ENCODE results near the gene LEFTY1. TPM values are rescaled to one million over a fixed set of nuclear protein-coding genes. Genes with fewer than 3 reads are reported as not detected.

Gene LEFTY1
- total and polyA plus RNA-seq, 4 donors, result 0.42 to 1.4 (median 0.87) TPM

DNA sequence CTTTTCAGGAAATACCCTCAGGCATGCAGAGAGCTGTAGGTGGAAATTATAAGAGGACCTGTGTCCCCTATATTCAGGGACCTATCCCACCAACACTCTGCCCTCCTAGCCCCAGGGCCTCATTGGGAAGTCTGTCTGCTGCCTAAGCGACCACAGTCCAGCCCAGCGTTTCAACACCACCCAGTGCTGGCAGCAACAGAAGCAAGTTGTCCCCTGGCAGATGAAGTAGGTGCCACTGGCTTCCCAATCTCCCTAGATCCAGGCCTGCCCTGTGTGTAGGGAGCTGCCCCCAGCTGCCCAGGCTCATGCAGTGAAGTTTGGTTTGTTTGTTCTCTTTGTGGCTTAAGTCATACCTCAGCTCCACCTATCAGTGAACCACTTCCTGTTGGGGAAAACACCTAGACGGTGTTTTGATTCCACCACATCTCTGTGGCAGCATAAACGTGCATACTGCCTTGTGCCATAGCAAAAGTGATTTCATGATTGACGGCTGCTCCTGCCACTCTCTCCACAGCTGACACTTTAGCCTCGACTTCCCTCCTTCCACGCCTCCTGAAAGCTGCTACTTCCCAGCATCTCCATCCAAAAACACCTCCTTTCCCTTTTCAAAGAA, 8.1 kb upstream of the LEFTY1 start:
- DNase-seq (ENCODE audit: low spot score), result no peak
- TF ChIP-seq YY1 (IDR thresholded peaks at IDR 0.05), result peak; percentile 41
- TF ChIP-seq, protein P1, sequence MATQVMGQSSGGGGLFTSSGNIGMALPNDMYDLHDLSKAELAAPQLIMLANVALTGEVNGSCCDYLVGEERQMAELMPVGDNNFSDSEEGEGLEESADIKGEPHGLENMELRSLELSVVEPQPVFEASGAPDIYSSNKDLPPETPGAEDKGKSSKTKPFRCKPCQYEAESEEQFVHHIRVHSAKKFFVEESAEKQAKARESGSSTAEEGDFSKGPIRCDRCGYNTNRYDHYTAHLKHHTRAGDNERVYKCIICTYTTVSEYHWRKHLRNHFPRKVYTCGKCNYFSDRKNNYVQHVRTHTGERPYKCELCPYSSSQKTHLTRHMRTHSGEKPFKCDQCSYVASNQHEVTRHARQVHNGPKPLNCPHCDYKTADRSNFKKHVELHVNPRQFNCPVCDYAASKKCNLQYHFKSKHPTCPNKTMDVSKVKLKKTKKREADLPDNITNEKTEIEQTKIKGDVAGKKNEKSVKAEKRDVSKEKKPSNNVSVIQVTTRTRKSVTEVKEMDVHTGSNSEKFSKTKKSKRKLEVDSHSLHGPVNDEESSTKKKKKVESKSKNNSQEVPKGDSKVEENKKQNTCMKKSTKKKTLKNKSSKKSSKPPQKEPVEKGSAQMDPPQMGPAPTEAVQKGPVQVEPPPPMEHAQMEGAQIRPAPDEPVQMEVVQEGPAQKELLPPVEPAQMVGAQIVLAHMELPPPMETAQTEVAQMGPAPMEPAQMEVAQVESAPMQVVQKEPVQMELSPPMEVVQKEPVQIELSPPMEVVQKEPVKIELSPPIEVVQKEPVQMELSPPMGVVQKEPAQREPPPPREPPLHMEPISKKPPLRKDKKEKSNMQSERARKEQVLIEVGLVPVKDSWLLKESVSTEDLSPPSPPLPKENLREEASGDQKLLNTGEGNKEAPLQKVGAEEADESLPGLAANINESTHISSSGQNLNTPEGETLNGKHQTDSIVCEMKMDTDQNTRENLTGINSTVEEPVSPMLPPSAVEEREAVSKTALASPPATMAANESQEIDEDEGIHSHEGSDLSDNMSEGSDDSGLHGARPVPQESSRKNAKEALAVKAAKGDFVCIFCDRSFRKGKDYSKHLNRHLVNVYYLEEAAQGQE (IDR thresholded peaks at IDR 0.05), result peak; percentile 73
- no peak for TF ChIP-seq TAF1 (conservative IDR thresholded peaks at IDR 0.05)
- TF ChIP-seq RXRA (IDR thresholded peaks at IDR 0.05), result peak; percentile 47 to 81
- TF ChIP-seq, protein P2, sequence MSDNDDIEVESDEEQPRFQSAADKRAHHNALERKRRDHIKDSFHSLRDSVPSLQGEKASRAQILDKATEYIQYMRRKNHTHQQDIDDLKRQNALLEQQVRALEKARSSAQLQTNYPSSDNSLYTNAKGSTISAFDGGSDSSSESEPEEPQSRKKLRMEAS (IDR thresholded peaks at IDR 0.05), result no peak
- TF ChIP-seq FOXA2 (IDR thresholded peaks at IDR 0.05), result peak; percentile 60
- TF ChIP-seq SP1 (IDR thresholded peaks at IDR 0.05), result peak; percentile 84
- peak in 1 of 2 donors; percentile 35 for TF ChIP-seq JUND (IDR thresholded peaks at IDR 0.05)
- no peak for TF ChIP-seq EGR1 (IDR thresholded peaks at IDR 0.05; ENCODE audit: low read depth in 2 of 2)
- TF ChIP-seq HNF4A (conservative IDR thresholded peaks at IDR 0.05), result peak; percentile 68 to 77
- peak in 1 of 2 donors; percentile 47 for TF ChIP-seq GABPA (IDR thresholded peaks at IDR 0.05 in 1 of 2, conservative IDR thresholded peaks at IDR 0.05 in 1 of 2)
- TF ChIP-seq RAD21 (IDR thresholded peaks at IDR 0.05), result peak; percentile 60
- TF ChIP-seq, protein P3, sequence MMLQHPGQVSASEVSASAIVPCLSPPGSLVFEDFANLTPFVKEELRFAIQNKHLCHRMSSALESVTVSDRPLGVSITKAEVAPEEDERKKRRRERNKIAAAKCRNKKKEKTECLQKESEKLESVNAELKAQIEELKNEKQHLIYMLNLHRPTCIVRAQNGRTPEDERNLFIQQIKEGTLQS (IDR thresholded peaks at IDR 0.05), result no peak
- 29% methylated on average over 7 of the region's 7 CpGs for WGBS
- Histone ChIP-seq H3K36me3 (ENCODE audit: control insufficient read depth in 4 of 4, insufficient read depth in 3 of 4, low read depth in 1 of 4, low read length in 3 of 4) (no peaks in the 10 kb centered on the region), H3K9me3 (ENCODE audit: control insufficient read depth in 4 of 4, low read length in 3 of 4) (no peaks in the 10 kb centered on the region), H3K4me3 (ENCODE audit: low read depth in 1 of 3, low read length in 3 of 3) (no peak overlapping the region), H3K27ac (ENCODE audit: low read depth in 1 of 2, low read length in 2 of 2) (peak overlapping the region; percentile 19 to 72), H3K27me3 (ENCODE audit: control insufficient read depth in 4 of 4, insufficient read depth in 4 of 4, low read length in 3 of 4) (no peaks in the 10 kb centered on the region), H3K4me1 (ENCODE audit: control insufficient read depth in 4 of 4, insufficient read depth in 4 of 4, low read length in 3 of 4) (peaks cover 2 to 10% (median 6%) of the 10 kb centered on the region in 4 donors), H3K9ac (ENCODE audit: low read depth in 1 of 2, low read length in 2 of 2) (peak overlapping the region in 1 of 2 donors; percentile 2)

DNA sequence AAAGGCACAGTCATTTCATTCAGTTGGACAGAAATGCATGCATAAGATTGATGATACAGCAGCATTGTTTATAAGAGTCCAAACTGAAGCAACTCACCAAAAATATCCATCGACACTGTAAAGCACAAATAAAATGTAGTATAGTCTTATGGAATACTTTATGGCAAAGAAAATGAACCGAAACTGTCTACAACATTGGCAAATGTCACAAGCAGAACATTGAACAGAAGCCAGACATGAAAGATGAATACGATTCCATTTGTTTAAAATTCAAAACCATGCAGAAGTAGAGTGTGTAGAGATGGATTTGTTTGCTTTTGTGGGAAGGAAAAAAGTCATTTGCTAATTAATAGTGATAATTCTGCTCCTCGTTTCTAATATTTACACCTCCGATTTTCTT, 7.5 kb upstream of the LEFTY1 start:
- no peak for TF ChIP-seq RXRA (IDR thresholded peaks at IDR 0.05)
- TF ChIP-seq, protein P4, sequence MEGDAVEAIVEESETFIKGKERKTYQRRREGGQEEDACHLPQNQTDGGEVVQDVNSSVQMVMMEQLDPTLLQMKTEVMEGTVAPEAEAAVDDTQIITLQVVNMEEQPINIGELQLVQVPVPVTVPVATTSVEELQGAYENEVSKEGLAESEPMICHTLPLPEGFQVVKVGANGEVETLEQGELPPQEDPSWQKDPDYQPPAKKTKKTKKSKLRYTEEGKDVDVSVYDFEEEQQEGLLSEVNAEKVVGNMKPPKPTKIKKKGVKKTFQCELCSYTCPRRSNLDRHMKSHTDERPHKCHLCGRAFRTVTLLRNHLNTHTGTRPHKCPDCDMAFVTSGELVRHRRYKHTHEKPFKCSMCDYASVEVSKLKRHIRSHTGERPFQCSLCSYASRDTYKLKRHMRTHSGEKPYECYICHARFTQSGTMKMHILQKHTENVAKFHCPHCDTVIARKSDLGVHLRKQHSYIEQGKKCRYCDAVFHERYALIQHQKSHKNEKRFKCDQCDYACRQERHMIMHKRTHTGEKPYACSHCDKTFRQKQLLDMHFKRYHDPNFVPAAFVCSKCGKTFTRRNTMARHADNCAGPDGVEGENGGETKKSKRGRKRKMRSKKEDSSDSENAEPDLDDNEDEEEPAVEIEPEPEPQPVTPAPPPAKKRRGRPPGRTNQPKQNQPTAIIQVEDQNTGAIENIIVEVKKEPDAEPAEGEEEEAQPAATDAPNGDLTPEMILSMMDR (IDR thresholded peaks at IDR 0.05; ENCODE audit: low read depth, low read length, missing input control), result no peak
- TF ChIP-seq, protein P2 (IDR thresholded peaks at IDR 0.05), result no peak
- TF ChIP-seq GABPA (IDR thresholded peaks at IDR 0.05 in 1 of 2, conservative IDR thresholded peaks at IDR 0.05 in 1 of 2), result no peak
- TF ChIP-seq TAF1 (conservative IDR thresholded peaks at IDR 0.05), result no peak
- TF ChIP-seq, protein P1 (IDR thresholded peaks at IDR 0.05), result no peak
- TF ChIP-seq, protein P5, sequence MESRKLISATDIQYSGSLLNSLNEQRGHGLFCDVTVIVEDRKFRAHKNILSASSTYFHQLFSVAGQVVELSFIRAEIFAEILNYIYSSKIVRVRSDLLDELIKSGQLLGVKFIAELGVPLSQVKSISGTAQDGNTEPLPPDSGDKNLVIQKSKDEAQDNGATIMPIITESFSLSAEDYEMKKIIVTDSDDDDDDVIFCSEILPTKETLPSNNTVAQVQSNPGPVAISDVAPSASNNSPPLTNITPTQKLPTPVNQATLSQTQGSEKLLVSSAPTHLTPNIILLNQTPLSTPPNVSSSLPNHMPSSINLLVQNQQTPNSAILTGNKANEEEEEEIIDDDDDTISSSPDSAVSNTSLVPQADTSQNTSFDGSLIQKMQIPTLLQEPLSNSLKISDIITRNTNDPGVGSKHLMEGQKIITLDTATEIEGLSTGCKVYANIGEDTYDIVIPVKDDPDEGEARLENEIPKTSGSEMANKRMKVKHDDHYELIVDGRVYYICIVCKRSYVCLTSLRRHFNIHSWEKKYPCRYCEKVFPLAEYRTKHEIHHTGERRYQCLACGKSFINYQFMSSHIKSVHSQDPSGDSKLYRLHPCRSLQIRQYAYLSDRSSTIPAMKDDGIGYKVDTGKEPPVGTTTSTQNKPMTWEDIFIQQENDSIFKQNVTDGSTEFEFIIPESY (IDR thresholded peaks at IDR 0.05), result no peak
- TF ChIP-seq SP1 (IDR thresholded peaks at IDR 0.05), result no peak
- no peak for TF ChIP-seq FOXA1 (IDR thresholded peaks at IDR 0.05)
- TF ChIP-seq FOXA2 (IDR thresholded peaks at IDR 0.05), result no peak
- TF ChIP-seq JUND (IDR thresholded peaks at IDR 0.05), result no peak
- TF ChIP-seq HNF4G (IDR thresholded peaks at IDR 0.05), result no peak
- H3K9ac ChIP-seq (ENCODE audit: low read depth in 1 of 2, low read length in 2 of 2), result peak overlapping the region in 1 of 2 donors; percentile 2
- H3K27me3 ChIP-seq (ENCODE audit: control insufficient read depth in 4 of 4, insufficient read depth in 4 of 4, low read length in 3 of 4), result no peaks in the 10 kb centered on the region
- no peaks in the 10 kb centered on the region for H3K36me3 ChIP-seq (ENCODE audit: control insufficient read depth in 4 of 4, insufficient read depth in 3 of 4, low read depth in 1 of 4, low read length in 3 of 4)
- H3K4me1 ChIP-seq (ENCODE audit: control insufficient read depth in 4 of 4, insufficient read depth in 4 of 4, low read length in 3 of 4), result peaks cover 2 to 10% (median 7%) of the 10 kb centered on the region in 4 donors
- H3K27ac ChIP-seq (ENCODE audit: low read depth in 1 of 2, low read length in 2 of 2), result peak overlapping the region; percentile 19 to 72
- no peaks in the 10 kb centered on the region for H3K9me3 ChIP-seq (ENCODE audit: control insufficient read depth in 4 of 4, low read length in 3 of 4)
- H3K4me3 ChIP-seq (ENCODE audit: low read depth in 1 of 3, low read length in 3 of 3), result no peak overlapping the region
- no peak for DNase-seq (ENCODE audit: low spot score)
- WGBS, result 66% methylated on average over 5 of the region's 5 CpGs
